Inflammatory macrophage (primary cell): ENCODE results near the gene PPFIA2.

Experiments
- DNase-seq, 2 donors: peaks; one replicate each; pipeline ENCODE4 v3.0.0-alpha.2; 2020 to 2022

Gene PPFIA2

DNA sequence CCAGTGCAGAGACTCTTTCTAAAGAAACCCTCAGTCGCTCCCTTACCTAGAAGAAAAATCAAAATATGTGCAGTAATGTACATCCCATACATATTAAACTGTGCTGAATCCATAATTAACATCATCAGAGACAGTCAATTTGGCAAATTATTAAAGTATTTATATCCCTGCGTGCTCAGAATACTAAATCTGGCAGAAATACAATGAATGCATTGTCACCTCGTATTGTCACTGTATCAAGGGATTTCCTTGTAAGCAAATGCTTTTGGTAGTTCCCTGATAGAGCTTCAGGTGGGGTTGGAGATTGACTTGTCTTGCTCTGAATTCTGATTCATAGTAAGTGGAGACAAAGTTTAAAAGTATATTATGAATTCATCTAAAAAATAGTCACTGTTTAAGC lies 319.1 kb downstream of the PPFIA2 start:
- no peak for DNase-seq

- DNase-seq: no peak
Observed at GRCh38 chr12:81439344-81439743, 319.8 kb downstream of the PPFIA2 start.

GRCh38 chr12:81417056-81417455 lies 342.1 kb downstream of the PPFIA2 start:
- no peak for DNase-seq

- no peak for DNase-seq
Observed at GRCh38 chr12:81416571-81416970, 342.6 kb downstream of the PPFIA2 start.

DNA sequence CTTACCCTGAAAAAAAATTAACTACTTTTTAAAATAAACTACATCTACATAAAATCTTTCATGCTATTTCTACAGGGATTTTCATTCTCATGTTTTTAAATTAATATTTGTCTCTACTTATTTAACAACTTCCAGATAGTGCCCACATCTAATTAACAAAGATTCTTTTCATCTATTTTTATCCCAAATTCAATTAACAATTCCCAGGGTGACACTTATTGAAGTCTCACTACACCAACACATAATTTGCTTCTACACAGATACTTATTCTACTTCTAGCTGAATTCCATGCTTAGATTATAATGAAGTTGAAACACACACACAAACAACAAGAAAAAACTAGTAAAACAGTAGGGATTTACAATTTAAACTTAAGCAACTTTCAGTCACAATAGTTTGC lies 344.7 kb downstream of the PPFIA2 start:
- no peak for DNase-seq

- no peak for DNase-seq
Observed at GRCh38 chr12:81412940-81413339, 346.2 kb downstream of the PPFIA2 start.

GRCh38 chr12:81403348-81403747 lies 355.8 kb downstream of the PPFIA2 start:
- DNase-seq: no peak

- DNase-seq: no peak
Observed at GRCh38 chr12:81401241-81401640, 357.9 kb downstream of the PPFIA2 start.

GRCh38 chr12:81400024-81400423 lies 359.1 kb downstream of the PPFIA2 start:
- no peak for DNase-seq

- no peak for DNase-seq
Observed at GRCh38 chr12:81395431-81395830, 363.7 kb downstream of the PPFIA2 start.

DNA sequence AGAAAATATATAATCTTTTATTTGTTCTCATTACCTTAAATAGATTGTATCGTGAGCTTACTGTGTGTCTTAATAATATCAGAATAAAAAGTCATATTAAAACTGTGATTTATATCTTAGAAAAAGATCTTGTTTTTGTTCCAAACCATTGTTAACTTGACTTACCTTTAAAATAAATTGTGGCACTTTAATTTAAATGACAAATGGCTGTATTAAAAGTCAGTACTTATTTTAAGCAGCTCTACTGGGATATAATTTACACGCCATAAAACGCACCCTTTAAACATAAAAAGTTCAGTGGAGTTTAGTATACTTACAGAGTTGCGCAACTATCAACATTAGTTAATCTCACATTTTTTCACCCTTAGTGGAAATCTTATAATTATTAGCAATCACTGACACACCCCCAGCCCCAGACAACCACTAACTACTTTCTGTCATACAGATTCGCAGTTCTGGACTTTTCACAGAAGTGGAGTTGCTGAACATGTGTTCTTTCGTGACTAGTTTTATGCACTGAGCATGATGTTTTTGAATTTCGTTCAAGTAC lies 369.5 kb downstream of the PPFIA2 start:
- DNase-seq: no peak

GRCh38 chr12:81386101-81386500 lies 373.0 kb downstream of the PPFIA2 start:
- DNase-seq: no peak

DNA sequence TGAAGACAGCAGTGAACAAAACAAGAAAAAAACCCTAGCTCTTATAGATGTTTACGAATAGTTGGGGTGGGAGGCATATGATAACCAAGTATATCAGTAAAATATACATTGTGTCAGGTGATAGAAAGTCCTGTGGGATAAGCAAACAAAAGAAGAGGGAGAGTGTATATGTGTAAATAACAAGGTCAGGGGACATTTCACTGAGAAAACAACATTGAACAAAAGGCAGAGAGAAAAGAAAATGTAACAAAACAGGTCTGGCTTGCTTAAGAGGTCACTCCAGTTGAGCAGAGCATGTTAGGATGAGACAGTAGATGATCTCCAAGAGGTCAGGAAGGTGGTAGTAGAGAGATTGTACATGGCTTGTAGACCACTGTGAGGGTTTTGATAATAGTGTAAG lies 377.2 kb downstream of the PPFIA2 start:
- no peak for DNase-seq

DNA sequence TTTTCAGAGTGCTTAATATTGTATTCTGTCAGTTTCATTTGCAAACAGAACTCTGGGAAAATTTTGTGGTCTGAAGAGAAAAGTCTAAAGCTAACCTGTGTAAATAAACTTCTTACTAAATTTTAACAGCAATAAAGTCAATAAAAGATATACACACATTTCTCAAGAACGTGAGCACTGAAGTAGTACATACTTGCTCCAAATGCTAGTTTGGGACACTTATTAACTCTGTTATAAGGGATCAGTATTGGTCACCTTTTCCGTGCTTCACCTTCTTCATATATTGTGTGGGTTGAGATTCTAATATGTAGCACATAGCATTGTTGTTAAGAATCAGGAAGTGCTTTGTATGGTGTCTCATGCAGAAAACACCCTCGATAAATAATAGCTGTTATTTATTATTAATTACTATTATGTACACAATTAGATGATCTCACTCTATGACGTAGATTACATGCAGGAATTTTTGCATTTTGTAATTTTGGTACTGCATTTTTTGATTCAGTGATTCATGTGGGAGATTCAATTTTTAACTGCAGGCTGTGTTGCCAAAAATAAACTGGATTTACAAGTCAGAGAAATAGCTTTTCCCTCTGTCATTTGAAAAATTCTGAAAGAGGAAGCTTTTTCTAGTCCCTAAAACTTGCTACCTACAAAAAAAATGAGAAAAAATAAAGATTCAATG lies 380.4 kb downstream of the PPFIA2 start:
- DNase-seq: no peak

DNA sequence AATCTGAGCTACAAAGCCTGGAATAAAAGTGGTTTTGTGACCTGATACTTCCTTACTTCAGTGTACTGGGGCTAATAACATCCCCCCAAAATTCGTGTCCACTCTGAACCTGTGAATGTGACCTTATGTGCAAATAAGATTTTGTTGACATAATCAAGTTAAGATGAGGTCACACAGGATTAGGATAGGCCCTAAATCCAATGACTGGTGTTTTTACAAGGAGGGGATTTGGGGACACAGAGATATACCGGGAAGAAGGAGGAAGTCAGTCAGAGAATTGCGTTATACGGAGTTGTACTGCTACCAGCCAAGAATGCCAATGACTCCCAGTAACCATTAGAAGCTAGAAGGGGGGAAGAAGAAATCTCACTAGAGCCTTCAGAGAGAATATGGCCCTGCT lies 381.4 kb downstream of the PPFIA2 start:
- DNase-seq: no peak

GRCh38 chr12:81375969-81376368 lies 383.2 kb downstream of the PPFIA2 start:
- no peak for DNase-seq

DNA sequence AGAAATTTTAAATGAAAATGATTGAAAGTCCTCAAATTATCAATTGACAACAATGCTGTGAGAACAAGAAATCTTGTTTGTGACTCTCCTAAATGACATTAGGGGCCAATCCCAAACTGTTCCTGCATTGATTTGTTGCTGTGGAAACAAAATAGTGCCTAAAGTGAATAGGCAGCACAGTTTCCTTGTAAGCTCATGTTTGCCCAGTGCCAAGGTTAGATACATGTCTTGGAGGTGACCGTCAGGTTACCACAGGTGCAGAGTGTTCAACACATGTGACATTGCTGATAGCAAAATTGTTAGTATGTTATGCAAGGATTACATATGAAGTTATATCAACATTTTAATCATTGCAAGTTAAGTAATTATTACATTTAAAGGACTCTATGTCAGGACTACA lies 388.7 kb downstream of the PPFIA2 start:
- DNase-seq: no peak

DNA sequence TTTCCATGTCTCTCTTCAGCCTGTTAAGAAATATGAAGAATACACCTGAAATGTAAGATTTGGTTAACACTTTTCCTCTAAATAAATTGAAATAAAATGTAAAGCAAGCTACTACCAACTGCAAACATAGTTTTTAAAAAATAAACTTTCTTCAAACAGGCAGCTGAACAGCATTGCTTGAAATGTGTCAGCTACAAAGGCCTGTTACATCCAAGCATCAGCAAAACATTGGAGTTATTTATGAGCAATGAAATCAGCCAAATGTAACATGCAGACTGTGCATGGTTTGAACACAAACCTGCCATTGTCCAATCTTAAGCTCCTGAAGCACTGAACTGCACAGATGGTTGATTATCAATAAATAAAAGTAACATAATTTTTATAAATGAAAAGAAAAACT lies 390.0 kb downstream of the PPFIA2 start:
- no peak for DNase-seq

GRCh38 chr12:81365284-81365683 lies 393.9 kb downstream of the PPFIA2 start:
- no peak for DNase-seq

DNA sequence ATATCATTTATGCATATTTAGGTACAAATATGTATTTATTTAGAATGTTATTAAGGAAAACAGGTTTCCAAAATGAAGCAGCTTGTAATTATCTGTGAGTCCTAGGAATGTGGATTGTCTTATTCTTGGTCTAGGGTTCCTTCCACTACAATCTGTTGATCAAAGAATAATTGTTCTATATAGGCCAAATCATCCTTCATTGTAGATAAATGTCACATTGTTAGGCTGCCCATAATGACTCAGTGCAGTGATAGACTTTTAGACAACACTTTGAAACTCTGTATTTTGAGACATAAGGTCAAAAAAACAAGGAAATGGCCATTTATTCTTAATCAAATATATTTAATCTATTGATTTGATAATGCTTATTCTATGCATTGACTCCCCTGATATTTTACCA lies 398.2 kb downstream of the PPFIA2 start:
- no peak for DNase-seq

DNA sequence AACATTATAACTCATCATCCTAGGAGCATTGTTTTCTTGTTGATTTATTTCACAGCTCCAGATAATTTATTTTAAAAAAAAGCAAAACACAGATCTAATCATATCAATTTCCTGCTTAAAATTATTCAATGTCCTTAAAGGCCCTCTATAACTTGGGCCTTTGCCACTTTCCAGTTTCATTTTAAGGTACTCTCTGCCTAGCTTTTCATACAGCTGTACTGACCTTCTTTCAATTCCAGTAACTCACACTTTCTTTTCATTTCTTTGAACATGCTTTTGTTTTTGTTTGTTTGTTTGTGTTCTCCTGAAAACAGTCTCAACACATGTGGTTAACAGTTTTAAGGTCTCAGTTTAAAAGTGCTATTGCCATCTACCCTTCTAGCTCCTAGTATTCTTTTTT lies 399.4 kb downstream of the PPFIA2 start:
- no peak for DNase-seq

DNA sequence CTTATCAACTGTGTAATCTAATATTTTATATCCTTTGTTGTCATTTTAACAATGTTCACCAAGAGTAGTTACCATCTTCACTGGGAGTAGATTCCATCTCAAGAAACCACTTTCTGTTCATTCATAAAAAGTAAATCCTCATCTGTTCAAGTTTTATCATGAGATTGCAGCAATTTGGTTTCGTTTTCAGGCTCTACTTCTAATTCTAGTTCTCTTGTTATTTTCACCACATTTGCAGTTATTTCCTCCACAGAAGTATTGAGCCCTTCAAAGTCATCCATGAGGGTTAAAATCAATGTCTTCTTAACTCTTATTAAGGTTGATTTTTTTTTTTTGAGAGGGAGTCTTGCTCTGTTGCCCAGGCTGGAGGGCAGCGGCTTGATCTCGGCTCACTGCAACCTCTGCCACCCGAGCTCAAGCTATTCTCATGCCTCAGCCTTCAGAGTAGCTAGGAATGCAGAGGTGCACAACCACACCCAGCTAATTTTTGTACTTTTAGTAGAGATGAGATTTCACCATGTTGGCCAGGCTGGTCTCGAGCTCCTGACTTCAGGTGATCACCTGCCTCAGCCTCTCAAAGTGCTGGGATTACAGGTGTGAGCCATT lies 404.7 kb downstream of the PPFIA2 start:
- no peak for DNase-seq

GRCh38 chr12:81350309-81350708 lies 408.8 kb downstream of the PPFIA2 start:
- DNase-seq: no peak

DNA sequence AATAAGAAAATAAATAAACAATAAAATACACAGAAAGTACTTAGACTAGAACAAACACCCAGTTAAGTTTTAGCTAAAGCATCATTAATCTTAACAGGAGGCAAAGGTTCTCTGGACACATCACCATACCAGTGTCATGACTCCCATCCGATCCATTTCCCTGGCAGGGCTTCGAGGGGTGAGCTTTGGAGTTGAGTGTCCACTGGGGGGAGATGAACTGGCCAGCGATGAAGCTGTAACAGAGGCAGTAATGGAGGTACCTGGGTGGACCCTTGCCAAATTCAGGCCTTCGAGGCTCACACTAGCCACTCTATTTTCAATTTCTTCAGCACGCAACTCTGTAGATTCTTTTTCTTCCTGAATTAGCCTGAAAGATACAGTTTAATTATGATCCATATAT lies 411.7 kb downstream of the PPFIA2 start:
- no peak for DNase-seq

DNA sequence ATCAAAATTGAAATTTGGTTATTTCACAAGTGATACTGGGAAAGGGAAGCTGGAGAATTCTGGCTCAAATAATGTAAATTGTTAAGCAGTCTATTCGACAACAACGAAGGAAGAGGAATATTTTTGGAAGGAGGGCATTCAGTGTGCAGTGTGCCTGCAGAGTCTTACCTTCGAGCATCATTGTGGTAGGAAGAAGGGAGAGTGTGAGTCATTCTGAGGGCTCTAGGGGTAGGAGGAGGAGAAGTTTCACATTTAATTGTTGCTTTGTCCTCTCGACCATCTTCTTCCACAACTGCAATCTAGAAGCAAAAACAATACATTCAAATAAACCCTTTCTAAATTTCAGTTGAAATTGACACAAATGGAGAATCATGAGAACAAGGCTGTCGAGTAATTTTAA lies 418.2 kb downstream of the PPFIA2 start:
- no peak for DNase-seq
